HG03066 (cell line): Measurements from ENCODE around the gene RALB.
"Not testable (repeated sequence)": the region's sequence is repeated elsewhere in the genome, so short reads cannot be mapped to it uniquely, and the experiment has no call there.

Experiments used
- ATAC-seq: cut with Tn5 transposase; IDR thresholded peaks from one replicate; pipeline ENCODE4 v1.9.1; 2021; ENCODE audit warnings: low read depth; ENCODE audit not compliant: unreplicated experiment

Gene RALB

GRCh38 chr2:120224735-120225548 is 27.7 kb upstream of the RALB start:
- no peak for ATAC-seq

GRCh38 chr2:120225549-120226065 is 27.0 kb upstream of the RALB start:
- ATAC-seq, result no peak

- no peak for ATAC-seq
Measured at GRCh38 chr2:120226316-120226715, 26.3 kb upstream of the RALB start.

GRCh38 chr2:120227111-120227991 is 25.3 kb upstream of the RALB start:
- ATAC-seq, result no peak

- no peak for ATAC-seq
Measured at GRCh38 chr2:120228503-120228902, 24.1 kb upstream of the RALB start.

- no peak for ATAC-seq
Measured at GRCh38 chr2:120229341-120229740, 23.3 kb upstream of the RALB start.

- no peak for ATAC-seq
Measured at GRCh38 chr2:120230515-120231471, 21.9 kb upstream of the RALB start.

- peak; percentile 17 for ATAC-seq
Measured at GRCh38 chr2:120231564-120231973, 21.1 kb upstream of the RALB start.

- ATAC-seq, result peak; percentile 85
Measured at GRCh38 chr2:120231974-120232635, 20.5 kb upstream of the RALB start.

GRCh38 chr2:120233292-120233691 is 19.4 kb upstream of the RALB start:
- no peak for ATAC-seq

- ATAC-seq, result not testable (repeated sequence)
Measured at GRCh38 chr2:120235158-120235557, 17.5 kb upstream of the RALB start.

GRCh38 chr2:120235681-120236080 is 17.0 kb upstream of the RALB start:
- ATAC-seq, result no peak

- ATAC-seq, result no peak
Measured at GRCh38 chr2:120236316-120236715, 16.3 kb upstream of the RALB start.

- ATAC-seq, result no peak
Measured at GRCh38 chr2:120236791-120237190, 15.9 kb upstream of the RALB start.

GRCh38 chr2:120237491-120237902 is 15.2 kb upstream of the RALB start:
- no peak for ATAC-seq

- ATAC-seq, result no peak
Measured at GRCh38 chr2:120238728-120239487, 13.7 kb upstream of the RALB start.

GRCh38 chr2:120239488-120240287 is 13.0 kb upstream of the RALB start:
- ATAC-seq, result no peak

GRCh38 chr2:120240901-120241429 is 11.7 kb upstream of the RALB start:
- no peak for ATAC-seq
